ENCODE results near the gene COL26A1.

DNA sequence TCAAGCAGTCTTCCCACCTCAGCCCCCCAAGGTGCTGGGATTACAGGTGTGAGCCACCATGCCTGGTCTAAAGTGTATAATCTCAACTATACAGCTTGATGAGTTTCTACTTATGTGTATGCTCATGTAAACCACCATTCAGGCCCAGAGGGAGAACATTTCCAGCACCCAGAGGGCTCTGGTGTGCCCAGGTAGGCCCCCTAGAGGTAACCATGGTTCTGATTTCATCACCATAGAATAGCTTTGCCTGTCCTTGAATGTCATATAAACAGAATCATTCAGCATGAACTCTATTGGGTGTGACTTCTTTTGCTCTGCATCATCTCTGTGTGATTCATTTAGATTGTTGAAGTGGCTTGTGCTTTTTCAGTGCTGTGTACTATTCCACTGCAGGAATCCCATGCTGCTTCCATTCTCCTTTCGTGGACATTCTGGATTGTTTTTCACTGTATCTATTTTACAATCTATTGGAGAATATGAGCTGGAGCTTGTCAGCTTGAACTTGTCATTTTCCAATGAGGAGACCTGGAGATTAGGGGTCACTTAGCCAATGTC lies 35.2 kb downstream of the COL26A1 start:
- no peak for TF ChIP-seq POLR2A (IDR thresholded peaks at IDR 0.05)
- no peak for TF ChIP-seq EP300 (IDR thresholded peaks at IDR 0.05)
